ENCODE results near the gene TMEM52.

Gene TMEM52

GRCh38 chr1:1964811-1965210 is 45.7 kb upstream of the TMEM52 start:
- no peak for TF ChIP-seq ZNF565 (CRISPR knock-in tag; conservative IDR thresholded peaks at IDR 0.05; ENCODE audit: low read depth)
- no peak for TF ChIP-seq PATZ1 (CRISPR knock-in tag; IDR thresholded peaks at IDR 0.05; ENCODE audit: borderline replicate concordance)
- no peak for TF ChIP-seq ZNF70 (CRISPR knock-in tag; IDR thresholded peaks at IDR 0.05)
- TF ChIP-seq CSDC2 (CRISPR knock-in tag; IDR thresholded peaks at IDR 0.05): no peak
- no peak for ATAC-seq

GRCh38 chr1:1963570-1963969 is 44.5 kb upstream of the TMEM52 start:
- no peak for ATAC-seq
- no peak for TF ChIP-seq ZNF70 (CRISPR knock-in tag; IDR thresholded peaks at IDR 0.05)
- TF ChIP-seq SNAI2 (CRISPR knock-in tag; IDR thresholded peaks at IDR 0.05): no peak
- no peak for TF ChIP-seq ZC3H10 (CRISPR knock-in tag; IDR thresholded peaks at IDR 0.05)
- no peak for TF ChIP-seq ZFP3 (CRISPR knock-in tag; IDR thresholded peaks at IDR 0.05)
- no peak for TF ChIP-seq POU6F1 (CRISPR knock-in tag; IDR thresholded peaks at IDR 0.05; ENCODE audit: borderline replicate concordance, low read depth)
- TF ChIP-seq TCF4 (CRISPR knock-in tag; IDR thresholded peaks at IDR 0.05; ENCODE audit: borderline replicate concordance): no peak
- no peak for TF ChIP-seq PATZ1 (CRISPR knock-in tag; IDR thresholded peaks at IDR 0.05; ENCODE audit: borderline replicate concordance)
- TF ChIP-seq CSRNP3 (CRISPR knock-in tag; IDR thresholded peaks at IDR 0.05): no peak
- TF ChIP-seq RARB (CRISPR knock-in tag; IDR thresholded peaks at IDR 0.05): no peak
- no peak for TF ChIP-seq ARNTL (CRISPR knock-in tag; IDR thresholded peaks at IDR 0.05; ENCODE audit: borderline replicate concordance, low read depth)
- no peak for TF ChIP-seq CREB5 (CRISPR knock-in tag; IDR thresholded peaks at IDR 0.05; ENCODE audit: low read depth)
- no peak for TF ChIP-seq PPARA (CRISPR knock-in tag; IDR thresholded peaks at IDR 0.05; ENCODE audit: borderline replicate concordance)
- TF ChIP-seq TOX (CRISPR knock-in tag; IDR thresholded peaks at IDR 0.05; ENCODE audit: borderline replicate concordance): no peak

- TF ChIP-seq CSRNP3 (CRISPR knock-in tag; IDR thresholded peaks at IDR 0.05) (no peak), SNAI2 (CRISPR knock-in tag; IDR thresholded peaks at IDR 0.05) (no peak), POU6F1 (CRISPR knock-in tag; IDR thresholded peaks at IDR 0.05; ENCODE audit: borderline replicate concordance, low read depth) (no peak), CREB5 (CRISPR knock-in tag; IDR thresholded peaks at IDR 0.05; ENCODE audit: low read depth) (no peak), OSR1 (CRISPR knock-in tag; IDR thresholded peaks at IDR 0.05) (no peak), ESRRG (CRISPR knock-in tag; IDR thresholded peaks at IDR 0.05) (no peak), TOX (CRISPR knock-in tag; IDR thresholded peaks at IDR 0.05; ENCODE audit: borderline replicate concordance) (no peak), ZNF565 (CRISPR knock-in tag; conservative IDR thresholded peaks at IDR 0.05; ENCODE audit: low read depth) (no peak), RARB (CRISPR knock-in tag; IDR thresholded peaks at IDR 0.05) (no peak), CSDC2 (CRISPR knock-in tag; IDR thresholded peaks at IDR 0.05) (no peak), ISL1 (CRISPR knock-in tag; IDR thresholded peaks at IDR 0.05) (no peak), ARNTL (CRISPR knock-in tag; IDR thresholded peaks at IDR 0.05; ENCODE audit: borderline replicate concordance, low read depth) (no peak), PATZ1 (CRISPR knock-in tag; IDR thresholded peaks at IDR 0.05; ENCODE audit: borderline replicate concordance) (no peak), GLIS3 (CRISPR knock-in tag; IDR thresholded peaks at IDR 0.05) (no peak), ZC3H10 (CRISPR knock-in tag; IDR thresholded peaks at IDR 0.05) (no peak), ZNF70 (CRISPR knock-in tag; IDR thresholded peaks at IDR 0.05) (no peak)
- no peak for ATAC-seq
Measured at GRCh38 chr1:1962752-1963151, 43.7 kb upstream of the TMEM52 start.

Measured in SK-N-SH treated with all-trans-retinoic acid at 6 μM for 48 hours (cell line).